Endothelial cell of umbilical vein (primary cell): ENCODE data around the gene RALGPS1. TPM values are rescaled to one million over a fixed set of nuclear protein-coding genes. Genes with fewer than 3 reads are reported as not detected.

Source experiments
- BruUV-seq: library from RNA; stranded (reverse); fragments of 400-500 nt; replicated peaks from 2 replicates; lab custom pipeline; 2021; lab: Mats Ljungman, UMichigan
- CTCF ChIA-PET: fragments of 300-600, 350-600 bp; sonication (Branson Sonifier 250); formaldehyde crosslinking; loops from one replicate; lab custom pipeline; 2021; ENCODE audit warnings: antibody characterized with exemption, inconsistent platforms; lab: Charles Lee
- POLR2A ChIA-PET: fragments of 300-600, 350-600 bp; sonication (Branson Sonifier 250); formaldehyde crosslinking; loops from one replicate; lab custom pipeline; 2021; ENCODE audit warnings: antibody characterized with exemption, inconsistent platforms; lab: Charles Lee
- DNase-seq: peaks from one replicate; pipeline ENCODE4 v3.0.0-alpha.2; 2011; ENCODE audit warnings: low read depth, low spot score
- FAIRE-seq: peaks from 2 replicates; lab custom pipeline; 2011; peaks lifted over from hg19 to GRCh38; lab: Jason Lieb, UNC
- H2AFZ ChIP-seq: 2 replicates; pipeline ENCODE4 v1.6.0; 2012; ENCODE audit warnings: low read depth, low read length, control low read depth, inconsistent platforms
- H3K27ac ChIP-seq: 2 replicates; pipeline ENCODE4 v1.5.1; 2011; ENCODE audit warnings: low read depth, mild to moderate bottlenecking, control low read depth, low read length, moderate library complexity; ENCODE audit not compliant: insufficient read depth
- H3K27me3 ChIP-seq, 2 experiments: 2 replicates each; pipeline versions ENCODE4 v1.6.0 to v1.6.1; 2011; ENCODE audit warnings: low read length in 2 of 2, mixed read lengths in 1 of 2; ENCODE audit not compliant: control insufficient read depth in 2 of 2, insufficient read depth in 2 of 2
- H3K36me3 ChIP-seq, 2 experiments: 2 replicates in 1 of 2; 3 replicates in 1 of 2; pipeline ENCODE4 v1.5.1; 2011; ENCODE audit warnings: low read length in 2 of 2, mild to moderate bottlenecking in 1 of 2, moderate library complexity in 1 of 2; ENCODE audit not compliant: control insufficient read depth in 2 of 2, insufficient read depth in 2 of 2; ENCODE audit errors: extremely low read depth in 1 of 2
- H3K4me1 ChIP-seq: 3 replicates; pipeline ENCODE4 v1.5.1; 2011; ENCODE audit warnings: mild to moderate bottlenecking, low read length; ENCODE audit not compliant: control insufficient read depth, insufficient read depth; ENCODE audit errors: extremely low read depth
- H3K4me2 ChIP-seq: 2 replicates; pipeline ENCODE4 v1.6.1; 2011; ENCODE audit warnings: low read length, control low read depth, mixed read lengths; ENCODE audit not compliant: insufficient read depth
- H3K4me3 ChIP-seq, 3 experiments: fragments of 200-600 bp in 1 of 3; sonication (generic), shearing (Covaris generic) in 1 of 3; replicated peaks in 1 of 3; 2 replicates each; pipeline ENCODE4 v1.5.1; 2011 to 2016; ENCODE audit warnings: control low read depth in 3 of 3, low read length in 3 of 3, mild to moderate bottlenecking in 2 of 3, inconsistent platforms in 1 of 3, low read depth in 1 of 3, moderate library complexity in 1 of 3; ENCODE audit not compliant: insufficient read depth in 1 of 3
- H3K79me2 ChIP-seq: 2 replicates; pipeline ENCODE4 v1.6.0; 2012; ENCODE audit warnings: low read length, inconsistent platforms; ENCODE audit not compliant: control insufficient read depth, insufficient read depth
- H3K9ac ChIP-seq: replicated peaks from 2 replicates; pipeline ENCODE3; 2011; ENCODE audit warnings: low read length, control low read depth; ENCODE audit not compliant: insufficient read depth; ENCODE audit errors: extremely low read depth
- H3K9me1 ChIP-seq: replicated peaks from 3 replicates; pipeline ENCODE4 v1.6.0; 2011; ENCODE audit warnings: mild to moderate bottlenecking, low read length; ENCODE audit not compliant: control insufficient read depth, insufficient read depth; ENCODE audit errors: extremely low read depth
- H3K9me3 ChIP-seq: replicated peaks from 2 replicates; pipeline ENCODE4 v1.5.1; 2012; ENCODE audit warnings: low read length, inconsistent platforms; ENCODE audit not compliant: control insufficient read depth, insufficient read depth
- H4K20me1 ChIP-seq: replicated peaks from 2 replicates; pipeline ENCODE3; 2011; ENCODE audit warnings: mild to moderate bottlenecking, low read length; ENCODE audit not compliant: control insufficient read depth, insufficient read depth; ENCODE audit errors: extremely low read depth
- EZH2 ChIP-seq: IDR thresholded peaks from 2 replicates; pipeline ENCODE4 v1.6.1; 2012; ENCODE audit warnings: borderline replicate concordance, low read depth, mild to moderate bottlenecking, moderate library complexity, low read length, inconsistent platforms; ENCODE audit not compliant: severe bottlenecking
- MYC ChIP-seq: IDR thresholded peaks from one replicate; pipeline ENCODE4 v1.6.1; 2011; ENCODE audit warnings: mild to moderate bottlenecking, low read depth, low read length
- POLR2AphosphoS5 ChIP-seq: IDR thresholded peaks from 2 replicates; pipeline ENCODE4 v1.6.1; 2012; ENCODE audit warnings: low read depth, mild to moderate bottlenecking, control low read depth, low read length, moderate library complexity; ENCODE audit not compliant: insufficient read depth
- dilution Hi-C: fragments of 300-500 bp; cut with MboI; formaldehyde crosslinking; loops from one replicate; pipeline ENCODE4 v1.15.0; 2019; ENCODE audit warnings: low sequenced_read_pairs; ENCODE audit not compliant: extremely low pct_ligation_motif_present
- intact Hi-C: fragments of 100-400 bp; cut with micrococcal nuclease; formaldehyde crosslinking; loops from one replicate; pipeline ENCODE4 v1.10.0; 2022
- polyA plus RNA-seq, 4 experiments: library from polyadenylated mRNA; depleted of rRNA in 3 of 4; stranded (reverse) in 3 of 4; unstranded in 1 of 4; fragments of >200 nt; gene quantifications; 2 replicates each; pipeline versions ENCODE4 v1.2.1 to v1.2.3, GENCODE V29; 2011 to 2012; ENCODE audit warnings: missing spikeins in 1 of 4
- total RNA-seq: library from RNA; stranded (reverse); gene quantifications from 2 replicates; pipeline ENCODE4 v1.2.3, GENCODE V29; 2021
- TF ChIP-seq, protein P1 (sequence below), 2 donors: IDR thresholded peaks; 1 replicate in 1 of 2; 2 replicates in 1 of 2; pipeline ENCODE4 v1.5.1; 2011; ENCODE audit warnings: low read length in 2 of 2, mild to moderate bottlenecking in 2 of 2, moderate library complexity in 2 of 2, control low read depth in 1 of 2, inconsistent platforms in 1 of 2, low read depth in 1 of 2; ENCODE audit not compliant: insufficient read depth in 1 of 2; ENCODE audit errors: extremely low read depth in 1 of 2
- TF ChIP-seq, protein P2 (sequence below): IDR thresholded peaks from 2 replicates; pipeline ENCODE4 v1.6.1; 2011; ENCODE audit not compliant: insufficient read depth, insufficient read length

RALGPS1 gene
- total and polyA plus RNA-seq, 2 donors (not counting 3 experiments of a cell fraction or from before 2014, with no cell fraction given), result 3.8 to 5.5 TPM

- Histone ChIP-seq H3K9me3 (no peaks in the 10 kb centered on the region), H3K27ac (no peak overlapping the region), H3K27me3 (no peaks in the 10 kb centered on the region), H4K20me1 (no peaks in the 10 kb centered on the region), H3K4me3 (no peak overlapping the region), H3K9ac (no peak overlapping the region), H3K36me3 (no peaks in the 10 kb centered on the region), H2AFZ (no peak overlapping the region), H3K9me1 (no peaks in the 10 kb centered on the region), H3K4me2 (no peak overlapping the region), H3K4me1 (peaks cover 7% of the 10 kb centered on the region), H3K79me2 (no peaks in the 10 kb centered on the region)
- dilution Hi-C loops, result no loop called here
- no peak for TF ChIP-seq POLR2AphosphoS5
- TF ChIP-seq EZH2, result no peak
- TF ChIP-seq MYC, result no peak
- ChIA-PET CTCF (interaction anchor here (2.4 kb wide), 1 partner anchor 10 kb away, joined by 15 read pairs; no protein-coding TSS in a partner anchor), POLR2A (no interaction called here)
- BruUV-seq, result no TSS peak
- DNase-seq (no peak), FAIRE-seq (no peak)
- intact Hi-C loops, result no loop called here
Observed at GRCh38 chr9:127059030-127059429, 144.4 kb downstream of the RALGPS1 start.

- Histone ChIP-seq H3K4me3 (no peak overlapping the region), H3K9ac (no peak overlapping the region), H3K9me3 (no peaks in the 10 kb centered on the region), H4K20me1 (no peaks in the 10 kb centered on the region), H3K27me3 (no peaks in the 10 kb centered on the region), H3K4me1 (peaks cover 7% of the 10 kb centered on the region), H3K36me3 (no peaks in the 10 kb centered on the region), H2AFZ (no peak overlapping the region), H3K79me2 (no peaks in the 10 kb centered on the region), H3K27ac (no peak overlapping the region), H3K9me1 (no peaks in the 10 kb centered on the region), H3K4me2 (no peak overlapping the region)
- DNase-seq, result no peak
- CTCF ChIA-PET, result no interaction called here
- peak; percentile 64 for FAIRE-seq
- dilution Hi-C loops, result no loop called here
- BruUV-seq, result no TSS peak
- TF ChIP-seq, protein P1, sequence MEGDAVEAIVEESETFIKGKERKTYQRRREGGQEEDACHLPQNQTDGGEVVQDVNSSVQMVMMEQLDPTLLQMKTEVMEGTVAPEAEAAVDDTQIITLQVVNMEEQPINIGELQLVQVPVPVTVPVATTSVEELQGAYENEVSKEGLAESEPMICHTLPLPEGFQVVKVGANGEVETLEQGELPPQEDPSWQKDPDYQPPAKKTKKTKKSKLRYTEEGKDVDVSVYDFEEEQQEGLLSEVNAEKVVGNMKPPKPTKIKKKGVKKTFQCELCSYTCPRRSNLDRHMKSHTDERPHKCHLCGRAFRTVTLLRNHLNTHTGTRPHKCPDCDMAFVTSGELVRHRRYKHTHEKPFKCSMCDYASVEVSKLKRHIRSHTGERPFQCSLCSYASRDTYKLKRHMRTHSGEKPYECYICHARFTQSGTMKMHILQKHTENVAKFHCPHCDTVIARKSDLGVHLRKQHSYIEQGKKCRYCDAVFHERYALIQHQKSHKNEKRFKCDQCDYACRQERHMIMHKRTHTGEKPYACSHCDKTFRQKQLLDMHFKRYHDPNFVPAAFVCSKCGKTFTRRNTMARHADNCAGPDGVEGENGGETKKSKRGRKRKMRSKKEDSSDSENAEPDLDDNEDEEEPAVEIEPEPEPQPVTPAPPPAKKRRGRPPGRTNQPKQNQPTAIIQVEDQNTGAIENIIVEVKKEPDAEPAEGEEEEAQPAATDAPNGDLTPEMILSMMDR (IDR thresholded peaks at IDR 0.05; ENCODE audit: extremely low read depth in 1 of 2, insufficient read depth in 1 of 2, low read depth in 1 of 2, low read length in 2 of 2), result no peak
- no peak for TF ChIP-seq POLR2AphosphoS5
- TF ChIP-seq, protein P2, sequence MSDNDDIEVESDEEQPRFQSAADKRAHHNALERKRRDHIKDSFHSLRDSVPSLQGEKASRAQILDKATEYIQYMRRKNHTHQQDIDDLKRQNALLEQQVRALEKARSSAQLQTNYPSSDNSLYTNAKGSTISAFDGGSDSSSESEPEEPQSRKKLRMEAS, result no peak
- POLR2A ChIA-PET, result no interaction called here
- intact Hi-C loops, result no loop called here
Observed at GRCh38 chr9:127059765-127060361, 145.3 kb downstream of the RALGPS1 start.
